ENCODE results near the gene NAALADL2. TPM values are rescaled to one million over a fixed set of nuclear protein-coding genes. Genes with fewer than 3 reads are reported as not detected.

Gene NAALADL2
- total and polyA plus RNA-seq, 2 donors (not counting 3 experiments of a cell fraction or from before 2014, with no cell fraction given) = 1.1 to 4.0 TPM

DNA sequence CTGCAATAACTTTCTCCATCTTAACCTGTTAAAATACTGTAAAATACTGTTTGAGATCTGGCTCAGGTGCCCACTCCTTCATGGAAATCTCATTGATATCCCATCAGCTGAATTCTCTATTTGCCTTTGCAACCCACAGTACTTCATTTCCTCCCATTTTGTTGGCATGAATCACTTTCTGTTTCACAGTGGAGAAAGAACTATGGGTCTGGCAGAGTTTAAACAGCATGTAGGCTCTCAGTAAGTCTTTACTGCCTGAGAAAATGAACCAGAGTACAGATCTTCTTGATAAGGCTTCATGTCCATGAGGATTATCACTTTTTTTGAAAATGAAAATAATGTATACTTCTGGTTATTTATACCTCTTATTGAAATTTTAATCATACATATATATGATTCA lies 245.9 kb downstream of the NAALADL2 start:
- dilution Hi-C loops (cut with MboI; ENCODE audit: extremely low pct_ligation_motif_present, low sequenced_read_pairs) = no loop called here
- FAIRE-seq (no peak), DNase-seq (ENCODE audit: low read depth, low spot score) (peak; percentile 10)
- no peaks in the 10 kb centered on the region for H3K9me3 ChIP-seq (replicated peaks; ENCODE audit: control insufficient read depth, insufficient read depth, low read length)
- POLR2A ChIA-PET = no interaction called here
- H3K4me3 ChIP-seq (replicated peaks in 1 of 3; ENCODE audit: insufficient read depth in 1 of 3, low read depth in 1 of 3, low read length in 3 of 3) = no peak overlapping the region
- no peaks in the 10 kb centered on the region for H3K79me2 ChIP-seq (ENCODE audit: control insufficient read depth, insufficient read depth, low read length)
- H4K20me1 ChIP-seq (replicated peaks; ENCODE audit: control insufficient read depth, extremely low read depth, insufficient read depth, low read length) = no peaks in the 10 kb centered on the region
- H3K27ac ChIP-seq (ENCODE audit: insufficient read depth, low read depth, low read length) = no peak overlapping the region
- CTCF ChIA-PET = no interaction called here
- H2AFZ ChIP-seq (ENCODE audit: low read depth, low read length) = no peak overlapping the region
- H3K4me1 ChIP-seq (ENCODE audit: control insufficient read depth, extremely low read depth, insufficient read depth, low read length) = no peaks in the 10 kb centered on the region
- H3K9ac ChIP-seq (replicated peaks; ENCODE audit: extremely low read depth, insufficient read depth, low read length) = no peak overlapping the region
- no peaks in the 10 kb centered on the region for H3K27me3 ChIP-seq (ENCODE audit: control insufficient read depth in 2 of 2, insufficient read depth in 2 of 2, low read length in 2 of 2)
- no TSS peak for BruUV-seq (replicated peaks)
- no peaks in the 10 kb centered on the region for H3K36me3 ChIP-seq (ENCODE audit: control insufficient read depth in 2 of 2, extremely low read depth in 1 of 2, insufficient read depth in 2 of 2, low read length in 2 of 2)
- H3K4me2 ChIP-seq (ENCODE audit: insufficient read depth, low read length) = no peak overlapping the region
- no peaks in the 10 kb centered on the region for H3K9me1 ChIP-seq (replicated peaks; ENCODE audit: control insufficient read depth, extremely low read depth, insufficient read depth, low read length)
- TF ChIP-seq GATA2 (IDR thresholded peaks at IDR 0.05; ENCODE audit: insufficient read depth, insufficient read length, low read depth, low read length) = no peak
- no peak for TF ChIP-seq EZH2 (IDR thresholded peaks at IDR 0.05; ENCODE audit: borderline replicate concordance, low read depth, low read length, severe bottlenecking)
- TF ChIP-seq MYC (IDR thresholded peaks at IDR 0.05; ENCODE audit: low read depth, low read length) = no peak
- no peak for TF ChIP-seq POLR2A (IDR thresholded peaks at IDR 0.05; ENCODE audit: low read depth, low read length)
- TF ChIP-seq FOS (IDR thresholded peaks at IDR 0.05; ENCODE audit: borderline replicate concordance, insufficient read depth, low read length) = no peak
- TF ChIP-seq POLR2AphosphoS5 (IDR thresholded peaks at IDR 0.05; ENCODE audit: insufficient read depth, low read depth, low read length) = no peak
- no peak for TF ChIP-seq JUN (IDR thresholded peaks at IDR 0.05; ENCODE audit: borderline replicate concordance, insufficient read depth, insufficient read length, low read depth)
- TF ChIP-seq, protein P1, sequence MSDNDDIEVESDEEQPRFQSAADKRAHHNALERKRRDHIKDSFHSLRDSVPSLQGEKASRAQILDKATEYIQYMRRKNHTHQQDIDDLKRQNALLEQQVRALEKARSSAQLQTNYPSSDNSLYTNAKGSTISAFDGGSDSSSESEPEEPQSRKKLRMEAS (IDR thresholded peaks at IDR 0.05; ENCODE audit: insufficient read depth, insufficient read length) = no peak
- TF ChIP-seq, protein P2, sequence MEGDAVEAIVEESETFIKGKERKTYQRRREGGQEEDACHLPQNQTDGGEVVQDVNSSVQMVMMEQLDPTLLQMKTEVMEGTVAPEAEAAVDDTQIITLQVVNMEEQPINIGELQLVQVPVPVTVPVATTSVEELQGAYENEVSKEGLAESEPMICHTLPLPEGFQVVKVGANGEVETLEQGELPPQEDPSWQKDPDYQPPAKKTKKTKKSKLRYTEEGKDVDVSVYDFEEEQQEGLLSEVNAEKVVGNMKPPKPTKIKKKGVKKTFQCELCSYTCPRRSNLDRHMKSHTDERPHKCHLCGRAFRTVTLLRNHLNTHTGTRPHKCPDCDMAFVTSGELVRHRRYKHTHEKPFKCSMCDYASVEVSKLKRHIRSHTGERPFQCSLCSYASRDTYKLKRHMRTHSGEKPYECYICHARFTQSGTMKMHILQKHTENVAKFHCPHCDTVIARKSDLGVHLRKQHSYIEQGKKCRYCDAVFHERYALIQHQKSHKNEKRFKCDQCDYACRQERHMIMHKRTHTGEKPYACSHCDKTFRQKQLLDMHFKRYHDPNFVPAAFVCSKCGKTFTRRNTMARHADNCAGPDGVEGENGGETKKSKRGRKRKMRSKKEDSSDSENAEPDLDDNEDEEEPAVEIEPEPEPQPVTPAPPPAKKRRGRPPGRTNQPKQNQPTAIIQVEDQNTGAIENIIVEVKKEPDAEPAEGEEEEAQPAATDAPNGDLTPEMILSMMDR (IDR thresholded peaks at IDR 0.05; ENCODE audit: extremely low read depth in 1 of 2, insufficient read depth in 1 of 2, low read depth in 1 of 2, low read length in 2 of 2) = no peak
- intact Hi-C loops (cut with micrococcal nuclease) = no loop called here

Data from endothelial cell of umbilical vein (primary cell).